HL-60/S4 (cell line): ENCODE measurements around the gene AMOTL1.

ENCODE experiments used
- in situ Hi-C: fragments of 300-500 bp; cut with MboI; formaldehyde crosslinking; loops from 2 replicates; pipeline ENCODE4 v1.14.3; 2022; ENCODE audit warnings: low sequenced_read_pairs

AMOTL1 gene

GRCh38 chr11:94767701-94768601 lies at the start of gene AMOTL1:
AMOTL1 (plus strand) TSS chr11:94768356; CDS start chr11:94768512, 156 bp downstream.
- in situ Hi-C loops: no loop called here

GRCh38 chr11:94719876-94720275 lies 48.3 kb upstream of the AMOTL1 start:
- in situ Hi-C loops: no loop called here

GRCh38 chr11:94721565-94722292 lies 46.4 kb upstream of the AMOTL1 start:
- in situ Hi-C loops: no loop called here

- in situ Hi-C loops: no loop called here
These were observed 45.4 kb upstream of the AMOTL1 start for GRCh38 chr11:94722735-94723134.

- in situ Hi-C loops: no loop called here
These were observed 43.1 kb upstream of the AMOTL1 start for GRCh38 chr11:94725097-94725496.

- in situ Hi-C loops: no loop called here
These were observed 40.3 kb upstream of the AMOTL1 start for GRCh38 chr11:94727819-94728218.

- in situ Hi-C loops: no loop called here
These were observed 39.6 kb upstream of the AMOTL1 start for GRCh38 chr11:94728541-94728940.

- in situ Hi-C loops: no loop called here
These were observed 39.0 kb upstream of the AMOTL1 start for GRCh38 chr11:94728966-94729751.

- in situ Hi-C loops: no loop called here
These were observed 38.0 kb upstream of the AMOTL1 start for GRCh38 chr11:94730153-94730552.

- in situ Hi-C loops: no loop called here
These were observed 36.1 kb upstream of the AMOTL1 start for GRCh38 chr11:94731880-94732601.

GRCh38 chr11:94732617-94733281 lies 35.4 kb upstream of the AMOTL1 start:
- in situ Hi-C loops: no loop called here

GRCh38 chr11:94734563-94735275 lies 33.4 kb upstream of the AMOTL1 start:
- in situ Hi-C loops: no loop called here

- in situ Hi-C loops: no loop called here
These were observed 32.2 kb upstream of the AMOTL1 start for GRCh38 chr11:94735907-94736306.

GRCh38 chr11:94737171-94737611 lies 31.0 kb upstream of the AMOTL1 start:
- in situ Hi-C loops: no loop called here

GRCh38 chr11:94738746-94739145 lies 29.4 kb upstream of the AMOTL1 start:
- in situ Hi-C loops: no loop called here

GRCh38 chr11:94739331-94739730 lies 28.8 kb upstream of the AMOTL1 start:
- in situ Hi-C loops: no loop called here

- in situ Hi-C loops: no loop called here
These were observed 27.8 kb upstream of the AMOTL1 start for GRCh38 chr11:94740083-94741021.

GRCh38 chr11:94741022-94741679 lies 27.0 kb upstream of the AMOTL1 start:
- in situ Hi-C loops: no loop called here
